ENCODE measurements around the gene DSCAML1.

The DSCAML1 gene

GRCh38 chr11:117752071-117752470 lies 44.9 kb downstream of the DSCAML1 start:
- no peak for DNase-seq (ENCODE audit: low spot score)

- no peak for DNase-seq (ENCODE audit: low spot score)
These were observed 45.9 kb downstream of the DSCAML1 start for GRCh38 chr11:117750916-117751662.

GRCh38 chr11:117750357-117750756 lies 46.7 kb downstream of the DSCAML1 start:
- no peak for DNase-seq (ENCODE audit: low spot score)

- DNase-seq (ENCODE audit: low spot score), result no peak
These were observed 47.5 kb downstream of the DSCAML1 start for GRCh38 chr11:117749541-117749910.

- DNase-seq (ENCODE audit: low spot score), result no peak
These were observed 48.1 kb downstream of the DSCAML1 start for GRCh38 chr11:117748771-117749540.

- DNase-seq (ENCODE audit: low spot score), result no peak
These were observed 49.1 kb downstream of the DSCAML1 start for GRCh38 chr11:117747892-117748291.

GRCh38 chr11:117745346-117745745 lies 51.7 kb downstream of the DSCAML1 start:
- DNase-seq (ENCODE audit: low spot score), result no peak

- DNase-seq (ENCODE audit: low spot score), result no peak
These were observed 52.4 kb downstream of the DSCAML1 start for GRCh38 chr11:117744471-117745150.

- DNase-seq (ENCODE audit: low spot score), result no peak
These were observed 53.7 kb downstream of the DSCAML1 start for GRCh38 chr11:117743121-117743815.

- no peak for DNase-seq (ENCODE audit: low spot score)
These were observed 58.6 kb downstream of the DSCAML1 start for GRCh38 chr11:117738246-117738957.

GRCh38 chr11:117735350-117735977 lies 61.6 kb downstream of the DSCAML1 start:
- DNase-seq (ENCODE audit: low spot score), result no peak

- DNase-seq (ENCODE audit: low spot score), result no peak
These were observed 62.4 kb downstream of the DSCAML1 start for GRCh38 chr11:117734601-117735024.

- DNase-seq (ENCODE audit: low spot score), result no peak
These were observed 63.7 kb downstream of the DSCAML1 start for GRCh38 chr11:117733316-117733715.

GRCh38 chr11:117731722-117732290 lies 65.2 kb downstream of the DSCAML1 start:
- no peak for DNase-seq (ENCODE audit: low spot score)

GRCh38 chr11:117730208-117730800 lies 66.7 kb downstream of the DSCAML1 start:
- DNase-seq (ENCODE audit: low spot score), result no peak

- no peak for DNase-seq (ENCODE audit: low spot score)
These were observed 71.8 kb downstream of the DSCAML1 start for GRCh38 chr11:117725048-117725734.

- DNase-seq (ENCODE audit: low spot score), result no peak
These were observed 72.4 kb downstream of the DSCAML1 start for GRCh38 chr11:117724621-117725020.

- no peak for DNase-seq (ENCODE audit: low spot score)
These were observed 72.9 kb downstream of the DSCAML1 start for GRCh38 chr11:117724104-117724503.

- no peak for DNase-seq (ENCODE audit: low spot score)
These were observed 73.6 kb downstream of the DSCAML1 start for GRCh38 chr11:117723277-117724024.
